ENCODE measurements around the gene PEX26. TPM values are rescaled to one million over a fixed set of nuclear protein-coding genes. Genes with fewer than 3 reads are reported as not detected.
A peak's percentile ranks its signal among the peaks of the same experiment; 100 is the strongest.

PEX26 gene
- total and polyA plus RNA-seq, 2 of the 13 experiments (the other 11 are each of a cell fraction or from before 2014, with no cell fraction given) = 10.6 to 25.1 TPM

GRCh38 chr22:18077639-18078328, at the start of gene PEX26 (continued):
- TF ChIP-seq ZFP91 (CRISPR knock-in tag; IDR thresholded peaks at IDR 0.05; ENCODE audit: borderline replicate concordance) = peak; percentile 68; the same call in 1 of the 2 replicates
- peak; percentile 97 for TF ChIP-seq FOXK1 (CRISPR knock-in tag; IDR thresholded peaks at IDR 0.05; ENCODE audit: borderline replicate concordance, low read depth)
- TF ChIP-seq SETDB1 (CRISPR knock-in tag; IDR thresholded peaks at IDR 0.05; ENCODE audit: borderline replicate concordance) = no peak
- no peak for TF ChIP-seq ISX (CRISPR knock-in tag; conservative IDR thresholded peaks at IDR 0.05)
- TF ChIP-seq ZNF121 (CRISPR knock-in tag; IDR thresholded peaks at IDR 0.05) = no peak
- peak; percentile 93 for TF ChIP-seq GATAD1 (CRISPR knock-in tag; IDR thresholded peaks at IDR 0.05)
- no peak for TF ChIP-seq ARID3A (IDR thresholded peaks at IDR 0.05; ENCODE audit: low read depth, low read length)
- no peak for TF ChIP-seq MYNN (CRISPR knock-in tag; IDR thresholded peaks at IDR 0.05; ENCODE audit: low read depth)
- TF ChIP-seq ZNF552 (CRISPR knock-in tag; IDR thresholded peaks at IDR 0.05; ENCODE audit: borderline replicate concordance) = no peak
- TF ChIP-seq DMAP1 (CRISPR knock-in tag; IDR thresholded peaks at IDR 0.05) = peak; percentile 79; the same call in 1 of the 2 replicates
- TF ChIP-seq ZNF547 (CRISPR knock-in tag; IDR thresholded peaks at IDR 0.05) = no peak
- no peak for TF ChIP-seq ZNF782 (CRISPR knock-in tag; IDR thresholded peaks at IDR 0.05; ENCODE audit: borderline replicate concordance)
- TF ChIP-seq ZNF430 (CRISPR knock-in tag; IDR thresholded peaks at IDR 0.05) = peak; percentile 35; the same call in 1 of the 2 replicates
- peak; percentile 53; the same call in 1 of the 3 replicates for TF ChIP-seq MXI1 (IDR thresholded peaks at IDR 0.05; ENCODE audit: borderline replicate concordance, low read depth, low read length)
- TF ChIP-seq RFX5 (IDR thresholded peaks at IDR 0.05; ENCODE audit: low read depth, low read length) = no peak
- no peak for TF ChIP-seq ZMYM2 (CRISPR knock-in tag; IDR thresholded peaks at IDR 0.05)
- no peak for TF ChIP-seq AFF4 (CRISPR knock-in tag; IDR thresholded peaks at IDR 0.05)
- no peak for TF ChIP-seq SNAPC4 (CRISPR knock-in tag; IDR thresholded peaks at IDR 0.05)
